K562 treated with DMSO at 1 percent for 48 hours (cell line): Measurements from ENCODE around the gene COL25A1. TPM values are rescaled to one million over a fixed set of nuclear protein-coding genes. Genes with fewer than 3 reads are reported as not detected.

Source experiments
- total RNA-seq: library from RNA; unstranded; fragments of 300-600 nt; gene quantifications from 2 replicates; pipeline ENCODE4 v1.2.3, GENCODE V29; 2022; ENCODE audit warnings: low replicate concordance; ENCODE audit errors: extremely low read depth

The COL25A1 gene
- not detected in 2 replicates for total RNA-seq

DNA sequence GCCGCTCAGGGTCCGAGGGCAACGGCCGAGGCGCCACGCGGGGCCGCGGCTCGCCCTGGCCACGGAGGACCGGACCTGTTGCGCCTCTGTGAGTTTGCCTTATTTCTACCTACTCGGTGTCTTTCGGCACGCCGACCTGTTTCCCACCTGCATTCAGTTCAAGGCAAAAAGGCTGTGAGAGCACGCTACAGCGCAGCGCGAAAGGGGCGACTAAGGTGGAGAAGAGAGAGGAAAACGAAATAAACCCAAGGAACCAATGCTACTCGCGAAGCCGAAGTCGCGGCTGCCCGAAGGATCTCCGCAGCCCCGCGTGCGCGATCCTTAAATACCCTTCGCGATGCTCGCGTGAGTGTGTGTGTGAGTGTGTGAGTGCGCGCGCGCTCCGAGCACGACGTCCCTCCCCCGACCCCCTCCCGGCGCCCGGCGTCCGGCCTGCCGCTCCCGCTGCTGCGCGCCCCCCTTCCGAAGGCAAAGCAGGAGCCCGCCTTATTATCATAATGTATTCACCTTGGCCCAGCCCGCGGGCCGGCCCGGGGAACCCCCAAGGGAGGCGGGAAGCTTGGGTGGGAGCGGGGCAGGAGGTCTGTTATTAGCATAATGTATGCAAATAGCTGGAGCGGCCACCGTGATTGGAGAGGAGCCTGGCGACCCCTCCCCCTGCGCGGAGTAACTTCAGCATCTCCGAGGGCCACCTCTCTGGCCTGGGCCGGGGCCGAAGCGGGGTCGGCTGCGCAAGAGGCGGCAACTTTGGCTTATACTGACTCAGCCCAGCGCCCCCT is at the start of gene COL25A1:
COL25A1 (minus strand) TSS at position 298 of the 779 bp plus-strand sequence.

DNA sequence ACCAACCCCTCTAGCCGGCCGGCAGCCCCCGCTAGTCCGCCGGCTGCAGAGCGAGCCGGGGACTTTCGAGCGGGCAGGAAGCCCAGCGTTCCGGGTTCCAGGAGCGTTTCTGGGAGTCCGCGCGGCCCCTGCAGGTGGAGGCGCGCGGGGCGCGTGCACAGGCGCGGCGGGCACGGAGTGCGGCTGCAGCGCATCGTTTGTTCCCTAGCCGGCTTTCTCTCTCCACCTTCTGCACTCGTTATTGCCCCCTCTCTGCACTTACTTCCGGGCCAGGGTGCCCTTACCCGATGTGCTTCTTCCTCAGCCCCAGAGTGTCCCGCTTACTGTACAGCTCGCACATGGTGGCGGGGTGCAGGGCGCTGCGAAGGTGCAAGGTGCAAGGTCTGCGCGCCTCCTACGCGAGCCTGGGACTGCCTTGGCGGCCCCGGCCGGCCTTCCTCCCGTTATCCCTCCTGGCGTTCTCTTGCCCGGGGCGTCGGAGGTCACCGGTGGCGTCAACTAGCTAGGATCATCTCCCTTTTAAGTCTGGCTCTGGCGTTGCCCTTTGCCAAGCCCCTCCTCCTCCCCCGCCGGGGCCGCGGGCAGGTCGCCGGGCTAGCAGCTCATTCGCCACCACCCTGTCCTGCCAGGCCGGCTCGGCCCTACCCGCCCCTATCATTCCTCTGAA is 539.8 kb downstream of the COL25A1 start, which contains the start of gene ETNPPL:
ETNPPL (minus strand) TSS at position 495 of the 667 bp plus-strand sequence; CDS start at position 340, 155 bp downstream.

Other genes with a start within 250 kb of the COL25A1 start
- gene SEC24B, start 131.2 kb upstream of the COL25A1 start, total RNA-seq: not detected in 2 replicates